ENCODE data around the gene SLITRK1. TPM values are rescaled to one million over a fixed set of nuclear protein-coding genes. Genes with fewer than 3 reads are reported as not detected.

The SLITRK1 gene
- total RNA-seq, 2 experiments from 2014 or later: not detected

DNA sequence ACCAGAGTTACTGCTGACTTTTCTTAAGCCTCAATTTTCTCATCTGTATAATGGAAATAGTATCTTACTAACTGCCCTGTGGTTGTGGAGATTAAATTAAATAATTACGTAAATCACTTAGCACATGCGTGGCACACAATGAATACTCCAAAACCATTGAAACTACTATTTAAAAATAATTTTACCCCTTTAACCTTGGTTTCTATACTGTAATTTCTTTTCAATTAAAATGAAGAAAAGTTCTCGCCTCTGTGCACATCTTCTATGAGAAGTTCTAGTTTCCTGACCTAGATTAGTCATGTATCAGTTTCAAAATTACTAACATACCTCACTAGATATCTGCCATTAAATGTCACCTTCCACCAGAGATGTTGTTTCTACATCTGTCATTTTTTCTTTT is 5.7 kb downstream of the SLITRK1 start:
- ChIA-PET POLR2A (no interaction called here), CTCF (no interaction called here)

DNA sequence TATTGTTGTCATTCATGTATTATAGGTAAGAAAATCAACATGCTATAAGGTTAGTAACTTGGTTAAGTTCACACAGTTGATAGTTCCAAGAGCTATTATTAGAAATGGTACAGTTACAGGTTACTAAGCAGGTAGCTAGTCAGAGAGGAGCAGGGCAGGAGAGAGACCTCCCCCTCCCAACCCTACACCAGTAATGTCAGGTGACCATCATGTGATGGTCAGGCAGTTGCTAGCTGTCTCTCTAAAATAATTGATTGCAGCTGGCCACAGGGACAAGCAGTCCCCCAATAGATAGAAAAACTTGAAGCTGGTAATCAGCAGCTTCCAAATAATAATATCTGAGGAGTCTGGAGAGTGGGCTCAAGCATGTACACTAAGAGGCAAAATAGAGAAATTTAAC is 14.6 kb downstream of the SLITRK1 start:
- ChIA-PET POLR2A (no interaction called here), CTCF (no interaction called here)

DNA sequence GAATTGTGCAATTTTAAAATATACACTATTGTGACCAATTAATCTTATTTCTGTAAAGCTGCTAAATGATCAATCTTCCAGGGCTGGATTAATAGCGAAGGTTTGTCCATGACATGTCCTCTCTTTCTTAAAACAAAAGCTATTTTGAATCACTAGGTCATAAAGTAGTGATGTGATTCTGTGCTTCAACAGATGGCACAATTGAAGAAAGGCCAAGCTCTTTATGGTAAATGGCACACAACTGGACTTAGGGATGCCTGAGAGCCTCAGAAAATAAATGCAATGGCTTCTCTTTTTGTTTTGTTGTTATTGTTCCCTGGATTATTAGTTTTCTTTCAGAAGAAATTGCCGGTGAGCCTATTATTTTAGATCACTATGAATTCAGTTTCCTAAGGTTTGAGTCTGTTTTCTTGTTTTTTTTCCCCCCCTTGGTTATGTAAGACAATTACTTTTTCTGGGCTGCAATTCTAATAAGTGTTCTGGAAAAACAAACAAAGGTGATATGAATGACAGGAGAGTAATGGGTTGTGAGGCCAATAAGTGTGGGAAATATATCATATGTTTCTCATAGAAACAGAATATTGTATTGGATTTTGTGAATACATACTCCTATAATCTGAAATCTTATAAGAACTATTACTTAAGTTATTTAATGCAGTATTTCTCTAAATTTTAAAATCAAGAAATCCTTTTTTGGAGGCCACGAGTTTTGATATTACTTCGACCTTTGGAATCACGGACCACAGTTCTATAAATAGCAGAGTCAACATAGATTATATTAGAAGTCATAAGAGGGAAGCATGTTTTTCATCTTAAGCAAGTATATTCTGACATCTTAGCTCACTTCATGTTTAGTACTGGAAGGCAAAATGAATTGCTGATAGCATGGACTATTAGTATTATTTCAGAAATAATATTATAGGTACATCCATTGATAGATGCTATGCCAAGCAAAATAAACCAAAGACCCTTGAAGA is 16.8 kb downstream of the SLITRK1 start:
- CTCF ChIA-PET: no interaction called here
- POLR2A ChIA-PET: no interaction called here

DNA sequence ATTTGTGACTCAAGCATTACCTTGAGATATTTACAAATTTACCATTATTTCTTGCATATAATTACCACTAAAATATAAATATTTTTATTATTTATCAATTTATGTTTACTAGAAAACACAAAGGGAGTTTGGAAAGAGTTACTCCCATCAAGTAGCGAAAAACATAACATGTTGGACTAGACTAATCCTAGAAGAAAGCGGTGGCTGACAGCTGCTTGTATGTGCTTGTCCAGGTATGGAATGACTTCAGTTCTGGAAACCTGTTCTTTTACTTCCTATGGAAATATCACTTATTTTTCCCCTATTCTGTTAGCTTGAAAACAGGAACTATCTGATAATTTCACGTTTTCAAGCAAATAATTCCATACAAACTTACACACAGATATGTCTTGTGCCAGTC is 28.5 kb downstream of the SLITRK1 start:
- ChIA-PET CTCF (no interaction called here), POLR2A (no interaction called here)

DNA sequence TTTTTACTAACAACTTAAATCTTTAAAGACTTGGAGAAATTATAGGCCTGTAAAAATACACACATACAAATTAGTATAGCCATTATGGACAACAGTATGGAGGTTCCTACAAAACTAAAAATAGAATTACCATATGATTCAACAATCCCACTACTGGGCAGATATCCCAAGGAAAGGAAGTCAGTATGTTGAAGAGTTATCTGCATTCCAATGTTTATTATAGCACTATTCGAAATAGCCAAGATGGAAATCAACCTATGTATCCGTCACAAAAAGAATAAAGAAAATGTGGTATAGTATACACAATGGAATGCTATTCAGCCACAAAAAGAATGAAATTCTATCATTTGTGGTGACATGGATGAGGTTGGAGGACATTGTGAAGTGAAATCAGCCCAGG is 37.2 kb downstream of the SLITRK1 start:
- CTCF ChIA-PET: no interaction called here
- POLR2A ChIA-PET: no interaction called here

DNA sequence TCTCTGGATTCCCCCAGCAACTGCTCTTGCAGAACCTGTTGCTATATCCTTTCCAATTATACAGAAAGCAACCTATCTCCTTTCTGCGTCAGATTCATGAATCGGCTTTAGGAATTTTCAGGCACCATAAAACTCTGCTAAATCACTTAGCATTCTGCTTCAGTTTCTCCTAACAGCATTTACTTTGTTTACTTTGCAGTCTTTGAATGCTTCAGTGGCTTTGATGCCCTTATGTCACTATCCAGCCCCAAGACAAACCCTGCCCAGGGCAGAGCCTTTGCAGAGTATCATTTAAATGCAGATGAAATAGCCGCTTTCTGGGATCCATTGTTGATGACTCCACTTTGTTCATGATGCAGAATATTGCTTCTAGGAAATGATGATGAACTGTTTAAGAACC is 43.1 kb downstream of the SLITRK1 start:
- ChIA-PET POLR2A (no interaction called here), CTCF (no interaction called here)

DNA sequence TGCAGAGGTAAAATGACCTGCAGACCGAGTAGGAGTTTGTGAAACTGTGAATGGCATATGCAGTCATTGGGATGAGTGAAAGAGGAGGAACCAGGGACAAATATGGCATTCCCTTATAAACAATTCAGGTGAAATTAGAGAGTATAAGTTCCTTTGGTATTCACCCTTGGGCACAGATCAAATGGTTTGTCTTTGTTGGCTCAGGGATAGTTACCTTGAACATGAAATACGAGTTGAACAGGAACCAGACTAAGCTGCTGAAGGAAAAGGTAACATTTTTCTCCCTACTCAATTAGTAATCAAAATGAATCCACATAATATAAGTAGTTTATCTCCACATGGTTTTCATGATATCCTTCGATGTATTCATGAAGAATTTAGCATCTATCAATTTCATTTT is 50.5 kb downstream of the SLITRK1 start:
- POLR2A ChIA-PET: no interaction called here

DNA sequence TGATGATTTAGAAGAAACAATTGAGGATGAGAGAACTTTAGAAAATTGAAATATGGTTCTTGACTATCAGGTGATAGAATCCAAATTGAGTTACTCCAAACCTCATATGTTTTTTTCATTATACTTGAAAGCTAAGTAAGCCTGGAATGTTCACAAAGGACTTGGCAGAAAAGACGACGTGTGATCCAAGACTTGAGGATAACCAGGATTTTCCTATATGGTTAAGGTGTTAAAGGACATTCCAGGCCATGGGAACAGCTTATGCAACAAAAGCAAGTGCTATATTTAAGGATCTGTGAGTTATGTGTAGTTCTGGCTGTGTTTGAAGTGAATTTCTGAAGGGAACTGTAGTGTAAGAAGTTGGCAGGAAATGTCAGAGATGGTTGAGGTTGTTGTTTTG is 52.5 kb downstream of the SLITRK1 start:
- POLR2A ChIA-PET: no interaction called here
- CTCF ChIA-PET: no interaction called here

More for the DNA sequence above, 50.5 kb downstream of the SLITRK1 start:
- CTCF ChIA-PET: no interaction called here

DNA sequence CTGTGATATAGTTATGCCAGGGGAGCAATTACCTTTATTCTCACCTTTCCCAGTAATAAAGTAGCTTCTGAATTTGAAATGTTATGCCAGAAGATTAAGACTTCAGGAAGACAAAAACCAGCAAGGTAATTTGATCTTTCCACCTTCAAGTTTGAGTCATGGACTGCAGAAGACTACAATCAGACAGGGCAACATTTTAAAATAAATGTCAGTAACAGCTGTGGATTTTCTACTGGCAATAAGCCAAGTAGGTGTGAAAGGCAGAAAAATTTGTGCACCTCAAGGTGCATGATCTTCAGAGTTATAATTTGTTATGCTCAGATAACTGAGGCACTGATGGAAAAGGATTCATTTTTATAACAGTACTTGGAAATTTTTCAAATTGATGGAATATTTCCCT is 54.9 kb downstream of the SLITRK1 start:
- CTCF ChIA-PET: no interaction called here
- POLR2A ChIA-PET: no interaction called here

Measured in activated CD8-positive, alpha-beta memory T cell treated with anti-CD3 and anti-CD28 coated beads for 36 hours (primary cell).